CD4-positive, alpha-beta memory T cell (primary cell): ENCODE measurements around the gene URM1. TPM values are rescaled to one million over a fixed set of nuclear protein-coding genes. Genes with fewer than 3 reads are reported as not detected.

Experiments
- CTCF ChIA-PET: fragments of 350-600 bp; sonication (Branson Sonifier 250); formaldehyde crosslinking; loops from one replicate; lab custom pipeline; 2021; ENCODE audit warnings: inconsistent platforms; ENCODE audit not compliant: partially characterized antibody; lab: Charles Lee
- POLR2A ChIA-PET: fragments of 350-600 bp; sonication (Branson Sonifier 250); formaldehyde crosslinking; loops from one replicate; lab custom pipeline; 2021; ENCODE audit not compliant: partially characterized antibody; lab: Charles Lee
- DNase-seq, 5 donors: peaks; one replicate each; pipeline versions ENCODE4 v3.0.0 to v3.0.0-alpha.2; 2020 to 2022; ENCODE audit warnings: mixed read lengths in 1 of 5
- H3K27ac ChIP-seq: one replicate; pipeline ENCODE4 v1.7.0; 2013; ENCODE audit warnings: low read depth, low read length
- H3K27me3 ChIP-seq: 2 replicates; pipeline ENCODE4 v1.7.0; 2013; ENCODE audit warnings: mild to moderate bottlenecking, low read length, moderate library complexity; ENCODE audit not compliant: insufficient read depth
- H3K36me3 ChIP-seq: 2 replicates; pipeline ENCODE4 v1.7.0; 2013; ENCODE audit warnings: mild to moderate bottlenecking, low read length, moderate library complexity; ENCODE audit not compliant: insufficient read depth
- H3K4me1 ChIP-seq: 2 replicates; pipeline ENCODE4 v1.7.0; 2013; ENCODE audit warnings: mild to moderate bottlenecking, low read length, moderate library complexity; ENCODE audit not compliant: insufficient read depth
- H3K4me3 ChIP-seq, 2 donors: one replicate each; pipeline ENCODE4 v1.7.0; 2013; ENCODE audit warnings: low read length in 2 of 2, mild to moderate bottlenecking in 1 of 2
- H3K9me3 ChIP-seq, 2 donors: one replicate each; pipeline ENCODE4 v1.7.0; 2013; ENCODE audit warnings: low read length in 2 of 2, control low read depth in 1 of 2; ENCODE audit not compliant: control insufficient read depth in 1 of 2
- H3K27ac Mint-ChIP-seq, 7 donors: one replicate each; pipeline ENCODE4 v1.8.0; 2020 to 2021; ENCODE audit warnings: mixed read lengths in 7 of 7, mild to moderate bottlenecking in 6 of 7, inconsistent platforms in 3 of 7, moderate library complexity in 3 of 7
- H3K27me3 Mint-ChIP-seq, 2 donors: one replicate each; pipeline ENCODE4 v1.8.0; 2020 to 2021; ENCODE audit warnings: mixed read lengths in 2 of 2
- H3K36me3 Mint-ChIP-seq, 2 donors: one replicate each; pipeline ENCODE4 v1.8.0; 2020 to 2021; ENCODE audit warnings: mixed read lengths in 2 of 2, inconsistent platforms in 1 of 2, mild to moderate bottlenecking in 1 of 2
- H3K4me1 Mint-ChIP-seq, 4 donors: one replicate each; pipeline ENCODE4 v1.8.0; 2020 to 2021; ENCODE audit warnings: mixed read lengths in 4 of 4, mild to moderate bottlenecking in 1 of 4
- H3K4me3 Mint-ChIP-seq, 8 donors: one replicate each; pipeline ENCODE4 v1.8.0; 2020 to 2021; ENCODE audit warnings: mixed read lengths in 8 of 8, mild to moderate bottlenecking in 7 of 8, moderate library complexity in 6 of 8, inconsistent platforms in 3 of 8
- H3K9me3 Mint-ChIP-seq, 8 donors: one replicate each; pipeline ENCODE4 v1.8.0; 2020 to 2021; ENCODE audit warnings: mixed read lengths in 8 of 8, mild to moderate bottlenecking in 5 of 8, inconsistent platforms in 3 of 8, moderate library complexity in 1 of 8
- intact Hi-C: fragments of 100-400 bp; cut with micrococcal nuclease; formaldehyde crosslinking; loops from one replicate; pipeline ENCODE4 v1.15.1; 2023
- microRNA-seq: library from miRNA; unstranded; fragments of <30 nt; microRNA quantifications from one replicate; pipeline ENCODE4 v1.2.0, GENCODE V29; 2021; ENCODE audit warnings: borderline replicate concordance, borderline number of aligned reads, borderline microRNAs expressed, mixed read lengths
- polyA plus RNA-seq, 2 donors: library from polyadenylated mRNA; unstranded; fragments of 300-500 nt; fragmentation: Illumina TruSeq; gene quantifications; one replicate each; pipeline ENCODE4 v1.2.3, GENCODE V29; 2021
- total RNA-seq, 2 experiments: library from RNA; stranded (reverse); gene quantifications; one replicate each; pipeline ENCODE4 v1.2.3, GENCODE V29; 2021

The URM1 gene
- total and polyA plus RNA-seq, 4 experiments from 2014 or later, result 44.1 to 50.8 (median 48.0) TPM

DNA sequence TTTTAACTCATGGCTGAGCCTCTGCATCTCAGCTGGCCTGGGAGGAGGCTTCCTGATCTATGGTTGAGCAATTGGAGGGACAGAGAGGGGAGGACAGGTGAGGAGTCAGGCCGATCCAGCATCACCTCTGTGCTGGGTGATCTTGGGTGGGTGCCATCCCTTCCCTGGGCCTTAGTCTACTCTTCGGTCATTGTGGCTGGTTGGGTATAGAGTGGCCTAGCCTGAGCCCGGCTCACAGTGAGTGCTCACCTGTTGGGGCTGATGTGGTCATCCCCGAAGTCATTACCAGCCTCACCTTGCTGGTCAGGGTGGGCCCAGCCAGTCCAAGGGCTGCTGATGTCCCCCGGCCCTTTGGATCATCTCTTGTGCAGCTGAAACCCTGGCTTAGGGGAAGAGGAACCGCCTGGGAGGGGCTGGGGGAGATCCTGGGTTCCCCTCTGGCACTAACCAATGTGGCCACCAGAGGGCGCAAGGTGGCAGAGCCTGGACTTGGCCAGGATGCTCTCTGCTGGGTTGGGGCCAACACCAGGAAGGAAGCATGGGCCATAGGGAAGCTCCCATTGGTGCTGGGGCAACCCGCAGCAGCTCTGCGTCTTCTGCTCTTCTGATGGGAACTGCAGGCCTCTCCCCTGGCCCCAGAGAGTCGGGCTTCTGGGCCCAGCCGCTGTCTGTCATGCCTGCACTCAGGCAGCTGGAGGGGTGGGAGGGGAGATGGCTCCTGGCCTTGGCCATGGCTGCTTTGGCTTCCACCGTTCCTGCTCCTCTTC, 67.4 kb downstream of the URM1 start:
- Mint-ChIP-seq H3K27ac (peak overlapping the region in 1 of 7 donors; percentile 23), H3K9me3 (no peaks in the 10 kb centered on the region), H3K36me3 (no peaks in the 10 kb centered on the region), H3K4me3 (peak overlapping the region in 1 of 8 donors; percentile 10), H3K27me3 (no peaks in the 10 kb centered on the region), H3K4me1 (peaks cover 0 to 11% (median 3%) of the 10 kb centered on the region in 4 donors)
- Histone ChIP-seq H3K4me1 (peaks cover 7% of the 10 kb centered on the region), H3K27me3 (no peaks in the 10 kb centered on the region), H3K36me3 (no peaks in the 10 kb centered on the region), H3K27ac (no peak overlapping the region), H3K4me3 (no peak overlapping the region), H3K9me3 (no peaks in the 10 kb centered on the region)
- intact Hi-C loops, result loop anchor here (1.0 kb wide), 1 partner anchor 18 kb away; the partner anchor contains the start of gene ODF2
- CTCF ChIA-PET, result interaction anchor here (0.9 to 3.1 kb wide), 20 partner anchors 9 to 105 kb away, joined by 3 to 13 read pairs (median 4); partner anchors contain the start of genes ODF2 and URM1
- POLR2A ChIA-PET, result interaction anchor here (0.9 to 1.2 kb wide), 3 partner anchors 17 to 114 kb away, joined by 3 read pairs; partner anchors contain the start of genes ODF2 and SPTAN1
- DNase-seq, result peak; percentile 60 to 76 (median 66)

DNA sequence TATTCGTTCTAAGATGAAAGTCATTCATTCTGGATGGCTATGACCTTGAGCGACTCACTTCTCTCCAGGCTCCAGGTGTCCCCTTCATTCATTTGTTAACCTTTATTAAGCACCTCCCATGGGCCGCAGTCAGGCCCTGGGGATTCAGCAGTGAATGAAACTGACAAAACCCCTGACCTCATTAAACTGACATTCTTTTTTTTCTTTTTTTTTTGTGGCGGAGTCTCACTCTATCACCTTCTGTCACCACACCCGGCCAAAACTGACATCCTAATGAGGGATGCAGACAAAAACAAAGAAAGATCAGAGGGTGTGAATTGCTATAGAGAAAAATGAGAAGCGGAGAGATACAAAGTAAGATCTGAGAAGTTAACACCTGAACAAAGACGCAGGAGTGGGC, 68.1 kb downstream of the URM1 start:
- Mint-ChIP-seq H3K27ac (no peak overlapping the region), H3K4me1 (peaks cover 0 to 11% (median 3%) of the 10 kb centered on the region in 4 donors), H3K9me3 (no peaks in the 10 kb centered on the region), H3K36me3 (no peaks in the 10 kb centered on the region), H3K27me3 (no peaks in the 10 kb centered on the region), H3K4me3 (no peak overlapping the region)
- H3K4me3 ChIP-seq, result no peak overlapping the region
- peaks cover 7% of the 10 kb centered on the region for H3K4me1 ChIP-seq
- H3K27ac ChIP-seq, result no peak overlapping the region
- no peak for DNase-seq
- H3K27me3 ChIP-seq, result no peaks in the 10 kb centered on the region
- ChIA-PET CTCF (interaction anchor here (0.9 to 3.1 kb wide), 17 partner anchors 8 to 105 kb away, joined by 3 to 13 read pairs (median 4); no protein-coding TSS in a partner anchor), POLR2A (interaction anchor here (0.9 to 1.2 kb wide), 3 partner anchors 16 to 113 kb away, joined by 3 read pairs; partner anchors contain the start of genes ODF2 and SPTAN1)
- intact Hi-C loops, result no loop called here
- no peaks in the 10 kb centered on the region for H3K9me3 ChIP-seq
- no peaks in the 10 kb centered on the region for H3K36me3 ChIP-seq

Small RNA genes within 50 kb of the gene (microRNA-seq; reads per million reads assigned to microRNA genes)
- not detected for gene MIR219B

Other genes starting within 250 kb of the URM1 start
- gene PTGES2, start 243.6 kb upstream of the URM1 start, total RNA-seq, result 10 to 100 TPM; 51.8 to 57.9 TPM
- gene PTGES2, start 243.6 kb upstream of the URM1 start, polyA plus RNA-seq, result 10 to 100 TPM; 47.5 to 48.8 TPM
- gene LCN2, start 221.9 kb upstream of the URM1 start, total RNA-seq, result not detected
- not detected for gene LCN2, start 221.9 kb upstream of the URM1 start, polyA plus RNA-seq
- 10 to 100 TPM; 47.8 to 50.5 TPM for gene BBLN, start 211.1 kb upstream of the URM1 start, total RNA-seq
- gene BBLN, start 211.1 kb upstream of the URM1 start, polyA plus RNA-seq, result 100 to 1,000 TPM; 110 to 136 TPM
- gene CIZ1, start 179.8 kb upstream of the URM1 start, total RNA-seq, result 100 to 1,000 TPM; 156 to 165 TPM
- gene CIZ1, start 179.8 kb upstream of the URM1 start, polyA plus RNA-seq, result 10 to 100 TPM in 1 of 2 donors, 1 to 10 TPM in 1; 3.1 to 38.9 TPM
- gene DNM1, start 168.0 kb upstream of the URM1 start, total RNA-seq, result 1 to 10 TPM; 1.4 to 2.2 TPM
- gene DNM1, start 168.0 kb upstream of the URM1 start, polyA plus RNA-seq, result not detected
- 10 to 100 TPM; 76.4 to 82.4 TPM for gene GOLGA2, start 95.4 kb upstream of the URM1 start, total RNA-seq
- gene GOLGA2, start 95.4 kb upstream of the URM1 start, polyA plus RNA-seq, result 10 to 100 TPM in 1 of 2 donors, 1 to 10 TPM in 1; 1.4 to 10.5 TPM
- gene SWI5, start 95.1 kb upstream of the URM1 start, total RNA-seq, result 10 to 100 TPM; 11.5 to 14.9 TPM
- 10 to 100 TPM; 25.5 to 30.7 TPM for gene SWI5, start 95.1 kb upstream of the URM1 start, polyA plus RNA-seq
- gene TRUB2, start 48.9 kb upstream of the URM1 start, total RNA-seq, result 10 to 100 TPM; 19.6 to 19.8 TPM
- 10 to 100 TPM; 22.8 to 27.4 TPM for gene TRUB2, start 48.9 kb upstream of the URM1 start, polyA plus RNA-seq
- 10 to 100 TPM; 50.0 to 51.3 TPM for gene COQ4, start 48.5 kb upstream of the URM1 start, total RNA-seq
- gene COQ4, start 48.5 kb upstream of the URM1 start, polyA plus RNA-seq, result 10 to 100 TPM; 34.8 to 42.6 TPM
- gene SLC27A4, start 30.8 kb upstream of the URM1 start, total RNA-seq, result 10 to 100 TPM; 13.9 to 16.3 TPM
- gene SLC27A4, start 30.8 kb upstream of the URM1 start, polyA plus RNA-seq, result 1 to 10 TPM; 5.4 to 8.6 TPM
- under 1 TPM; 0.29 to 0.64 TPM for gene CERCAM, start 49.5 kb downstream of the URM1 start, total RNA-seq
- gene CERCAM, start 49.5 kb downstream of the URM1 start, polyA plus RNA-seq, result under 1 TPM in 1 of 2 donors, not detected in 1; 0.38 TPM
- 10 to 100 TPM; 32.3 to 33.6 TPM for gene ODF2, start 84.6 kb downstream of the URM1 start, total RNA-seq
- 10 to 100 TPM in 1 of 2 donors, 1 to 10 TPM in 1; 10.0 to 24.6 TPM for gene ODF2, start 84.6 kb downstream of the URM1 start, polyA plus RNA-seq
- 10 to 100 TPM; 31.1 to 32.2 TPM for gene GLE1, start 133.3 kb downstream of the URM1 start, total RNA-seq
- gene GLE1, start 133.3 kb downstream of the URM1 start, polyA plus RNA-seq, result 10 to 100 TPM; 22.4 to 31.4 TPM
- 100 to 1,000 TPM; 593 to 595 TPM for gene SPTAN1, start 181.2 kb downstream of the URM1 start, total RNA-seq
- gene SPTAN1, start 181.2 kb downstream of the URM1 start, polyA plus RNA-seq, result 100 to 1,000 TPM in 1 of 2 donors, 10 to 100 TPM in 1; 14.0 to 194 TPM